Stomach smooth muscle (tissue), 2 donors: ENCODE results near the gene HERPUD2.
"Not testable (repeated sequence)": the region's sequence is repeated elsewhere in the genome, so short reads cannot be mapped to it uniquely, and the experiment has no call there.

Source experiments
- H3K27ac ChIP-seq: one replicate; pipeline ENCODE4 v1.7.0; 2013; ENCODE audit warnings: mild to moderate bottlenecking, low read length, inconsistent platforms
- H3K27me3 ChIP-seq, 2 donors: one replicate each; pipeline ENCODE4 v1.7.0; 2013; ENCODE audit warnings: low read length in 2 of 2; ENCODE audit not compliant: insufficient read depth in 2 of 2, control insufficient read depth in 1 of 2
- H3K36me3 ChIP-seq, 2 donors: one replicate each; pipeline ENCODE4 v1.7.0; 2013; ENCODE audit warnings: low read length in 2 of 2; ENCODE audit not compliant: control insufficient read depth in 2 of 2, insufficient read depth in 2 of 2
- H3K4me1 ChIP-seq: one replicate; pipeline ENCODE4 v1.7.0; 2013; ENCODE audit warnings: low read length; ENCODE audit not compliant: control insufficient read depth, insufficient read depth
- H3K4me3 ChIP-seq, 2 donors: one replicate each; pipeline ENCODE4 v1.7.0; 2013; ENCODE audit warnings: low read length in 2 of 2
- H3K9ac ChIP-seq, 2 donors: one replicate each; pipeline ENCODE4 v1.7.0; 2013; ENCODE audit warnings: low read length in 2 of 2, mild to moderate bottlenecking in 1 of 2
- H3K9me3 ChIP-seq, 2 donors: one replicate each; pipeline ENCODE4 v1.7.0; 2013; ENCODE audit warnings: low read length in 2 of 2; ENCODE audit not compliant: control insufficient read depth in 2 of 2
- donor health status: healthy.
- donor health status: Pancreatic carcinoma.

HERPUD2 gene

DNA sequence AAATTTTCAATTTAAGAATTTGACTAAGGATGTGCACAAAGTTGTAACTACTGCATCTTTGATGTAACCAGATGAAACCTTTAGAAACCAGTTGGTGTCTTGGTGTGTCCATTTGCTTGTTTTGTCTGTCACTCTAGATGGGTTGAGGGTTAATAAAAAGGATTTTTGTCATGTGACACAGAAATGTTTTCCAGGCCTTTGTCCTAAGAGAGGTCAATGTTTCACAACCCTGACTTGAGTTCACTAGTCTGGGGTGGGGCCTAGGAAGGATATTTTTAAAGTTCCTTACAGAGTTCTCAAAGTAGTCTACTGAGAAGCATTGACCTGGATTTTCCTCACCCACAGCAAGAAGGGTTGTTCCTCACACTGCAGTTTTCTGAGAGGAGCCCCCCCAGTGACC, 90.3 kb downstream of the HERPUD2 start:
- Histone ChIP-seq H3K4me3 (no peak overlapping the region), H3K9ac (no peak overlapping the region), H3K9me3 (no peaks in the 10 kb centered on the region), H3K27me3 (no peaks in the 10 kb centered on the region), H3K4me1 (peaks cover 5% of the 10 kb centered on the region), H3K27ac (no peak overlapping the region), H3K36me3 (no peaks in the 10 kb centered on the region)

- no peak overlapping the region for H3K27ac ChIP-seq
- no peaks in the 10 kb centered on the region for H3K36me3 ChIP-seq
- no peak overlapping the region for H3K9ac ChIP-seq
- no peaks in the 10 kb centered on the region for H3K27me3 ChIP-seq
- no peaks in the 10 kb centered on the region for H3K9me3 ChIP-seq
- H3K4me1 ChIP-seq = no peaks in the 10 kb centered on the region
- H3K4me3 ChIP-seq = no peak overlapping the region
Observed at GRCh38 chr7:35599645-35600044, 95.3 kb downstream of the HERPUD2 start.

DNA sequence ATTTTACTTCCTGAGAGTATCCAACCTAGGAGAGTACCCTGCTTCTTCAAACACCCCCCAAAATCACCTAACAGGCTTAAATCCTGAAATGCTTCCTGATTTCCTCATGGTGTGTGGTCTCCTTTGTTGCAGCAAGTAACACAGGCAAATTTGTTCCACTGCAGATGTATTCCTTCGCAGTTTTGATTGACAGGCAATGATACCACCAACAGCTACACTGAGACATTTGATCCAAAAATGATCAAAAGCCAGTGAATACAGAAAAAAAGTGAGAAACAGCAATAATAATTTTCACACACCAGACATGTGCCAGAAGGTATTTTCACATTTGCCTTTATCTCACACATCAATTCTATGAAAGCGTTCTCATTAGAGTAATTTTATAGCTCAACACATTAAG, 95.9 kb downstream of the HERPUD2 start:
- H3K4me3 ChIP-seq = no peak overlapping the region
- H3K36me3 ChIP-seq = no peaks in the 10 kb centered on the region
- H3K9me3 ChIP-seq = no peaks in the 10 kb centered on the region
- no peak overlapping the region for H3K27ac ChIP-seq
- H3K4me1 ChIP-seq = no peaks in the 10 kb centered on the region
- H3K27me3 ChIP-seq = no peaks in the 10 kb centered on the region
- H3K9ac ChIP-seq = no peak overlapping the region

DNA sequence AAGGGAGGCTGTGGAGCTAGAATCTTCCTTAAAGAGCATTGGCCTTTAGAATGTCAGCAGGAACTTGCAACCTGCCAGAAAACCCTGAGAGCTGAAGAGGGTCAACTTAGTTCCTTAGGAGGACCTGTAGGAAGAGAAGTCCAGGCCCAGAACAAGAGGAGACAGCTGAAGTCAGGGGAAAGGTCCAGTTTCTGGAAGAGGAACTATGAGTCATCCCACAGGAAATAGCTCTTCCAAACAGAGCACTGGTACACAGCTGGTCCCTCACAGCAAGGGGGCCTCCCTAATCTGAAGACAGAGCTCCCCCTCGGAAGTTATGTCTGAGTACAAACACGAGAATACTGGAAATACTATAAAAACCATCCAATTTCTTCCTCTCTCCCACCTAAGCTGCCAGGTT, 98.9 kb downstream of the HERPUD2 start:
- no peaks in the 10 kb centered on the region for H3K9me3 ChIP-seq
- H3K4me1 ChIP-seq = no peaks in the 10 kb centered on the region
- no peak overlapping the region for H3K4me3 ChIP-seq
- H3K36me3 ChIP-seq = no peaks in the 10 kb centered on the region
- no peaks in the 10 kb centered on the region for H3K27me3 ChIP-seq
- H3K9ac ChIP-seq = no peak overlapping the region
- no peak overlapping the region for H3K27ac ChIP-seq

- no peaks in the 10 kb centered on the region for H3K4me1 ChIP-seq
- H3K27ac ChIP-seq = no peak overlapping the region
- no peaks in the 10 kb centered on the region for H3K36me3 ChIP-seq
- H3K9ac ChIP-seq = no peak overlapping the region
- no peaks in the 10 kb centered on the region for H3K9me3 ChIP-seq
- H3K27me3 ChIP-seq = no peaks in the 10 kb centered on the region
- H3K4me3 ChIP-seq = no peak overlapping the region
Observed at GRCh38 chr7:35593899-35594298, 101.0 kb downstream of the HERPUD2 start.

GRCh38 chr7:35588647-35589046, 106.3 kb downstream of the HERPUD2 start:
- H3K4me1 ChIP-seq = no peaks in the 10 kb centered on the region
- no peak overlapping the region for H3K4me3 ChIP-seq

DNA sequence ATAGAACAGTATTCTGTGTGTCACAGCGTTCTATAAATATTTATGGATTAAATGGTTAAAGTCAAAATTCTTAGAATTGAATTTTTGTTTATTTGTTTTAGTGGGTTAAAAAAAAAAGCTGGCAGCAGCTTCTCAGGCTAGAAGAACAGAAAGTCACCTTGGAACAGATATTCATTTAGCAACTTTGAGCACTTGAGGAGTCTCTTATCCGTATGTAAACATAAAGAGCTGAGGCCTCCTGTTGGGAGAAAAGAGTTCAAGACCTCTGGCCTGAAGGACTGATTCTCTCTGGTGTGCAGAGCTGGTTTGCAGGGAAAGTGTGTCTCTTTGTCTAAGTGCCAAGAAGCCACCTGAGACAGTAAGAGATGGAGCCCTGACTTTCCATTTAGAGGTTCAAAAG, 109.9 kb downstream of the HERPUD2 start:
- no peak overlapping the region for H3K27ac ChIP-seq
- H3K4me3 ChIP-seq = no peak overlapping the region
- peaks cover 0 to 3% of the 10 kb centered on the region in 2 donors for H3K9me3 ChIP-seq
- H3K9ac ChIP-seq = no peak overlapping the region
- no peaks in the 10 kb centered on the region for H3K27me3 ChIP-seq
- H3K36me3 ChIP-seq = no peaks in the 10 kb centered on the region
- H3K4me1 ChIP-seq = no peaks in the 10 kb centered on the region

More at GRCh38 chr7:35588647-35589046, 106.3 kb downstream of the HERPUD2 start:
- Histone ChIP-seq H3K36me3 (no peaks in the 10 kb centered on the region), H3K27me3 (no peaks in the 10 kb centered on the region), H3K9me3 (no peaks in the 10 kb centered on the region), H3K27ac (no peak overlapping the region), H3K9ac (no peak overlapping the region)

DNA sequence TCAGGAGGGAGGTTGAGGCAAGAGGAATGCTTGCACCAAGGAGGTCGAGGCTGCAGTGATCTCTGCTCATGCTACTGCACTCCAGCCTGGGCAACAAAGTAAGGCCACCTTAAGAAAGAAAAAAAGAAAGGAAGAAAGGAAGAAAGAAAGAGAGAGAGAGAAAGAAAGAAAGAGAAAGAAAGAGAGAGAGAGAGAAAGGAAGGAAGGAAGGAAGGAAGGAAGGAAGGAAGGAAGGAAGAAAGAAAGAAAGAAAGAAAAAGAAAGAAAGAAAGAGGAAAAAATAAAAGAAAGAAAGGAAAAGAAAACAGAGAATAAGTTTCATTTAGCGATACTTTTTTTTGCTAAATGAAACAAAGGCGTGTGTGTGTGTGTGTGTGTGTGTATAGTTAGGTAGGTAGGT, 110.4 kb downstream of the HERPUD2 start:
- not testable (repeated sequence) for H3K27ac ChIP-seq, H3K4me1 ChIP-seq, H3K4me3 ChIP-seq, H3K27me3 ChIP-seq, H3K9ac ChIP-seq, H3K36me3 ChIP-seq, H3K9me3 ChIP-seq
